Measurements from ENCODE around the gene TRIP4. TPM values are rescaled to one million over a fixed set of nuclear protein-coding genes. Genes with fewer than 3 reads are reported as not detected.

Gene TRIP4
- total RNA-seq, 1 donor from 2014 or later: 21.7 TPM

Other genes starting within 250 kb of the TRIP4 start
- 0.99 and 1.1 TPM in 2 replicates for gene SNX22, start 236.1 kb upstream of the TRIP4 start, total RNA-seq
- 383 and 388 TPM in 2 replicates for gene PPIB, start 224.8 kb upstream of the TRIP4 start, total RNA-seq
- gene CSNK1G1, start 31.7 kb upstream of the TRIP4 start, total RNA-seq: 31.3 and 33.2 TPM in 2 replicates
- gene PCLAF, start 6.4 kb upstream of the TRIP4 start, total RNA-seq: 58.6 and 69.8 TPM in 2 replicates
- 65.4 and 73.8 TPM in 2 replicates for gene ZNF609, start 72.7 kb downstream of the TRIP4 start, total RNA-seq

All from activated T-helper 1 cell treated with anti-CD3 and anti-CD28 coated beads, Interleukin-12 subunit alpha, Interleukin-12 subunit beta, Interleukin-2, Interleukin-4 antibody, amounts not matched to agents 30 ng/mL and 10 ng/mL and 1 ng/mL, durations not matched to agents 14 hours and 24 hours and 36 hours (primary cell).